K562 (cell line): ENCODE results near the gene ATXN1. TPM values are rescaled to one million over a fixed set of nuclear protein-coding genes. Genes with fewer than 3 reads are reported as not detected.

ENCODE experiments used
- ATAC-seq: fragments of 200-7000 bp; cut with Tn5 transposase; 3 replicates; pipeline ENCODE4 v1.9.1; 2020; ENCODE audit warnings: moderate library complexity
- BruUV-seq: library from RNA; stranded (reverse); fragments of 400-500 nt; replicated peaks from 2 replicates; lab custom pipeline; 2021; lab: Mats Ljungman, UMichigan
- CTCF ChIA-PET: fragments of 300-600 bp; formaldehyde crosslinking; extraction: SDS; loops from one replicate; lab custom pipeline; 2021; ENCODE audit warnings: low intra/inter-chr PET ratio; lab: Yijun Ruan, JAX
- POLR2A ChIA-PET: fragments of 300-600, 350-650 bp; sonication (Branson Sonifier 250); formaldehyde crosslinking; extraction: SDS; loops from one replicate; lab custom pipeline; 2021; ENCODE audit warnings: antibody characterized with exemption, inconsistent platforms; lab: Yijun Ruan, JAX
- DNase-seq, 4 experiments: peaks; one replicate each; pipeline versions ENCODE4 v3.0.0 to v3.0.0-alpha.2; 2011 to 2018; ENCODE audit warnings: low spot score in 3 of 4, mixed read lengths in 3 of 4; ENCODE audit errors: extremely low read depth in 1 of 4
- FAIRE-seq: peaks from 2 replicates; lab custom pipeline; 2011; peaks lifted over from hg19 to GRCh38; lab: Jason Lieb, UNC
- H2AFZ ChIP-seq: 2 replicates; pipeline ENCODE4 v1.6.0; 2011; ENCODE audit warnings: low read depth, low read length, control low read depth, inconsistent platforms
- H3K27ac ChIP-seq: fragments of 200-600 bp; 3 replicates; pipeline ENCODE4 v1.8.0; 2011; ENCODE audit warnings: low read depth, mild to moderate bottlenecking, control low read depth, inconsistent platforms, low read length, moderate library complexity, mixed read lengths; ENCODE audit errors: extremely low read depth
- H3K27me3 ChIP-seq, 2 experiments: fragments of 300-600 bp in 1 of 2; 2 replicates in 1 of 2; 3 replicates in 1 of 2; pipeline versions ENCODE4 v1.6.0 to v1.8.0; 2011; ENCODE audit warnings: inconsistent platforms in 2 of 2, low read length in 2 of 2, mild to moderate bottlenecking in 1 of 2, mixed read lengths in 1 of 2, moderate library complexity in 1 of 2; ENCODE audit not compliant: control insufficient read depth in 2 of 2, insufficient read depth in 2 of 2
- H3K36me3 ChIP-seq: fragments of 300-600 bp; 3 replicates; pipeline ENCODE4 v1.8.0; 2011; ENCODE audit warnings: mild to moderate bottlenecking, low read length, inconsistent platforms; ENCODE audit not compliant: control insufficient read depth, insufficient read depth
- H3K4me1 ChIP-seq, 2 experiments: fragments of 200-600 bp in 1 of 2; replicated peaks in 1 of 2; 2 replicates in 1 of 2; 3 replicates in 1 of 2; pipeline versions ENCODE4 v1.5.1 to v1.8.0; 2011; ENCODE audit warnings: inconsistent platforms in 2 of 2, low read length in 2 of 2, mild to moderate bottlenecking in 1 of 2, mixed read lengths in 1 of 2, moderate library complexity in 1 of 2; ENCODE audit not compliant: control insufficient read depth in 2 of 2, insufficient read depth in 2 of 2
- H3K4me2 ChIP-seq: 2 replicates; pipeline ENCODE4 v1.6.1; 2011; ENCODE audit warnings: low read length, control low read depth, inconsistent platforms, mixed read lengths; ENCODE audit not compliant: insufficient read depth
- H3K4me3 ChIP-seq: fragments of 200-600 bp; sonication (generic), shearing (Covaris generic); 2 replicates; pipeline ENCODE4 v1.5.1; 2016; ENCODE audit warnings: control low read depth, inconsistent platforms
- H3K79me2 ChIP-seq: fragments of 200-600 bp; 3 replicates; pipeline ENCODE4 v1.8.0; 2011; ENCODE audit warnings: low read length, inconsistent platforms; ENCODE audit not compliant: control insufficient read depth, insufficient read depth
- H3K9ac ChIP-seq, 2 experiments: 2 replicates each; pipeline versions ENCODE4 v1.6.0 to v1.6.1; 2011; ENCODE audit warnings: low read depth in 2 of 2, low read length in 2 of 2, control low read depth in 1 of 2, inconsistent platforms in 1 of 2, mild to moderate bottlenecking in 1 of 2, mixed read lengths in 1 of 2; ENCODE audit not compliant: insufficient read depth in 1 of 2
- H3K9me1 ChIP-seq: one replicate; pipeline ENCODE4 v1.6.0; 2011; ENCODE audit warnings: inconsistent platforms, mild to moderate bottlenecking, low read length, moderate library complexity; ENCODE audit not compliant: control insufficient read depth, insufficient read depth
- H3K9me3 ChIP-seq: replicated peaks from 2 replicates; pipeline ENCODE4 v1.5.1; 2011; ENCODE audit warnings: low read depth, low read length, inconsistent platforms; ENCODE audit not compliant: control insufficient read depth, insufficient read depth
- H4K20me1 ChIP-seq: replicated peaks from 2 replicates; pipeline ENCODE4 v1.6.1; 2011; ENCODE audit warnings: low read length, inconsistent platforms, mixed read lengths; ENCODE audit not compliant: control insufficient read depth, insufficient read depth
- BACH1 ChIP-seq: fragments of 200-800 bp; sonication (Bioruptor generic); IDR thresholded peaks from 2 replicates; pipeline ENCODE4 v1.6.1; 2016; ENCODE audit warnings: missing genetic modification characterization, missing compliant biosample characterization
- CHCHD3 ChIP-seq: fragments of 250-450 bp; sonication (Bioruptor Pico); IDR thresholded peaks from 2 replicates; pipeline ENCODE4 v2.1.2; 2022; ENCODE audit warnings: mild to moderate bottlenecking
- HNRNPH1 ChIP-seq: fragments of 200-400 bp; formaldehyde crosslinking; optimal IDR thresholded peaks from 2 replicates; pipeline ENCODE3; 2017; ENCODE audit warnings: low read depth, mild to moderate bottlenecking, low read length, moderate library complexity
- JUND ChIP-seq, 2 experiments: IDR thresholded peaks; 2 replicates in 1 of 2; 3 replicates in 1 of 2; pipeline ENCODE4 v1.6.1; 2011; ENCODE audit warnings: borderline replicate concordance in 2 of 2, low read depth in 2 of 2, low read length in 2 of 2, improper control_type of control experiment in 1 of 2, missing biosample characterization in 1 of 2, missing genetic modification characterization in 1 of 2, missing genetic modification reagents in 1 of 2
- MAZ ChIP-seq, 2 experiments: fragments of 450-650 bp in 1 of 2; sonication (generic) in 1 of 2; formaldehyde crosslinking; IDR thresholded peaks in 1 of 2; conservative IDR thresholded peaks in 1 of 2; 2 replicates each; pipeline versions ENCODE4 v1.4.0 to v1.5.0; 2020; ENCODE audit warnings: mild to moderate bottlenecking in 1 of 2, missing genetic modification reagents in 1 of 2
- MYC ChIP-seq, 2 experiments: fragments of 250-450 bp in 1 of 2; sonication (Bioruptor Pico) in 1 of 2; IDR thresholded peaks; 2 replicates each; pipeline versions ENCODE4 v1.5.1 to v1.6.1; 2012 to 2021; ENCODE audit warnings: low read depth in 2 of 2, borderline replicate concordance in 1 of 2, improper control_type of control experiment in 1 of 2, low read length in 1 of 2, mild to moderate bottlenecking in 1 of 2, moderate library complexity in 1 of 2
- TAL1 ChIP-seq: fragments of 450-650 bp; IDR thresholded peaks from 2 replicates; pipeline ENCODE4 v1.6.1; 2016; ENCODE audit warnings: mild to moderate bottlenecking
- TFAM ChIP-seq: fragments of 250-450 bp; sonication (Bioruptor Pico); conservative IDR thresholded peaks from 2 replicates; pipeline ENCODE4 v1.5.0; 2021; ENCODE audit warnings: mild to moderate bottlenecking, moderate library complexity
- ZFX ChIP-seq: sonication (generic); formaldehyde crosslinking; IDR thresholded peaks from 2 replicates; pipeline ENCODE4 v1.8.0; 2022; ENCODE audit warnings: mild to moderate bottlenecking, missing genetic modification reagents, moderate library complexity
- ZNF24 ChIP-seq: fragments of 450-650 bp; IDR thresholded peaks from 2 replicates; pipeline ENCODE4 v1.6.1; 2016
- ZNF583 ChIP-seq: fragments of 250-450 bp; sonication (Bioruptor Pico); IDR thresholded peaks from 2 replicates; pipeline ENCODE4 v1.4.0; 2020
- WGBS: fragments of 100-300 bp; shearing (Covaris generic); methylation state at CpG from one replicate; pipeline ENCODE4 v1.1.6; 2016; ENCODE audit warnings: low coverage, mixed read lengths; ENCODE audit not compliant: insufficient coverage; ENCODE audit errors: missing lambda C conversion rate; 5-methylcytosine and 5-hydroxymethylcytosine counted together
- in situ Hi-C: fragments of 300-500 bp; cut with MboI; formaldehyde crosslinking; loops from 4 replicates; pipeline ENCODE4 v1.15.0; 2018; ENCODE audit warnings: inconsistent platforms, mixed read lengths
- intact Hi-C: fragments of 100-400 bp; cut with micrococcal nuclease; formaldehyde crosslinking; loops from 2 replicates; pipeline ENCODE4 v1.14.2; 2022
- polyA plus RNA-seq, 8 experiments: library from polyadenylated mRNA; depleted of rRNA in 4 of 8; stranded (reverse) in 5 of 8; unstranded in 3 of 8; fragments of >200 nt; fragmentation: Nextera tagmentation in 2 of 8; fragmentation: Illumina TruSeq in 1 of 8; extraction: Ambion mirVana in 2 of 8; extraction: Trizol in 1 of 8; gene quantifications; 2 replicates each; pipeline versions ENCODE4 v1.2.1 to v1.2.3, GENCODE V29; 2011 to 2014; ENCODE audit warnings: inconsistent platforms in 1 of 8, missing spikeins in 1 of 8
- total RNA-seq, 7 experiments: library from RNA; depleted of rRNA in 6 of 7; stranded (reverse); fragments of >200 nt in 6 of 7; fragmentation: Illumina TruSeq in 2 of 7; extraction: Trizol in 2 of 7; gene quantifications; 2 replicates each; pipeline versions ENCODE4 v1.2.1 to v1.2.3, GENCODE V29; 2011 to 2021; ENCODE audit warnings: low replicate concordance in 1 of 7
- TF ChIP-seq, protein P1 (sequence below): fragments of 250-450 bp; sonication (Bioruptor Pico); IDR thresholded peaks from 2 replicates; pipeline ENCODE4 v1.4.0; 2020; ENCODE audit warnings: borderline replicate concordance
- TF ChIP-seq, protein P2 (sequence below), 3 experiments: IDR thresholded peaks in 2 of 3; conservative IDR thresholded peaks in 1 of 3; 2 replicates each; pipeline ENCODE4 v1.5.1; 2011 to 2012; ENCODE audit warnings: low read length in 3 of 3, mild to moderate bottlenecking in 3 of 3, control low read depth in 2 of 3, improper control_type of control experiment in 1 of 3, inconsistent platforms in 1 of 3, low read depth in 1 of 3, mixed read lengths in 1 of 3, moderate library complexity in 1 of 3; ENCODE audit not compliant: insufficient read depth in 2 of 3
- TF ChIP-seq, protein P3 (sequence below): fragments of 250-450 bp; sonication (Bioruptor Pico); IDR thresholded peaks from 2 replicates; pipeline ENCODE4 v1.9.0; 2021; ENCODE audit warnings: mild to moderate bottlenecking, inconsistent platforms

ATXN1 gene
- total and polyA plus RNA-seq, 9 of the 15 experiments (the other 6 are each of a cell fraction or from before 2014, with no cell fraction given), result under 0.01 to 1.2 (median 0.58) TPM

DNA sequence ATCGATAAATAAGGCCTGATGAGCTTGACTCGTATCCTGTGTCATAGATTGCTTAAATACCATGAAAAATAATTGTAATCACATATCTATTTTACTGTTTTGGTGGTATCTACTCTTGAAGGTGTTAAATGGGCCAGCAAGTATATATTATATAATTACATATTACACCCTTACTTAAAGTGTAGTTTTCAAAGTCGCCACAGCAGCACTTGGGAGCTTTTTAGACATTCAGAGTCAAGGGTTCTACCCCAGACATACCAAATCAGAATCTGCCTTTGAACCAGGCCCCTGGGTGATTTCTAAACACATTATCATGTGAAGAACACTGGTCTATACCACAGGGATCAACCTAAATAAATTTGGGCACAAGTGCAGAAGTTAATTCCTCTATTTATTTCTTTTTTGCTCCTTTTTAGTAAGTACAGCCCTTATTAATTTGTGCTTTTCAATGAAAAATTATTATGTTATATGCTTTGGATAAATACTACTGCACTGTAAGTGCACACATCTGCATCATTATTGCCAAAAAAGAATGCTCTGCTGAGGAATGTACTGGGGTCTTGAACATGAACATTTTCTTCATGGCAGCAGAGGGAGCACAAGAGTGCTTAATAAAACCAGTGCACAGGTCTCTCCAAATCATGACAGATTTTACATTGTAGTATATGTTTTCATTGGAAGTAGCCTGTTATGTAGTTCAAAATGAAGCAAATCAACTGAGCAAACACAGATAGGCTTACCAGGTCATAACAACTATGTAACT, 3.1 kb upstream of the ATXN1 start:
- Histone ChIP-seq H3K27me3 (peaks cover 5 to 17% of the 10 kb centered on the region in 2 experiments; a peak in 4 of 5 replicates), H3K4me3 (no peak overlapping the region), H3K27ac (no peak overlapping the region), H3K9ac (no peak overlapping the region), H3K79me2 (no peaks in the 10 kb centered on the region), H3K9me3 (no peaks in the 10 kb centered on the region), H4K20me1 (no peaks in the 10 kb centered on the region), H3K36me3 (no peaks in the 10 kb centered on the region), H2AFZ (no peak overlapping the region), H3K4me2 (no peak overlapping the region), H3K4me1 (peaks cover 15 to 27% of the 10 kb centered on the region in 2 experiments; a peak in 4 of 5 replicates), H3K9me1 (no peaks in the 10 kb centered on the region)
- ChIA-PET POLR2A (interaction anchor here (1.5 kb wide), 1 partner anchor 10 kb away, joined by 6 read pairs; no protein-coding TSS in a partner anchor), CTCF (interaction anchor here (1.0 to 1.2 kb wide), 2 partner anchors 200 to 820 kb away, joined by 3 to 4 read pairs; no protein-coding TSS in a partner anchor)
- ATAC-seq, result no peak
- in situ Hi-C loops, result no loop called here
- WGBS, result 17% methylated on average over 3 of the region's 3 CpGs
- no TSS peak for BruUV-seq
- peak in 1 of 4 experiments; percentile 26 for DNase-seq
- intact Hi-C loops, result loop anchor here (5.0 to 10.0 kb wide), 4 partner anchors 200 to 432 kb away; no protein-coding TSS in a partner anchor
- peak; percentile 68 for FAIRE-seq
- TF ChIP-seq ZNF24 (peak; percentile 85), MAZ (CRISPR knock-in tag; conservative IDR thresholded peaks at IDR 0.05 in 1 of 2, IDR thresholded peaks at IDR 0.05 in 1 of 2) (0 out of 4 replicates have a peak, but pooled peaks of 1 of the 2 experiments have one; percentile 31), TFAM (CRISPR knock-in tag) (no peak), MYC (IDR thresholded peaks at IDR 0.05; ENCODE audit: low read depth, low read length) (no peak), MYC (CRISPR knock-in tag; IDR thresholded peaks at IDR 0.05; ENCODE audit: borderline replicate concordance, low read depth) (no peak), HNRNPH1 (no peak), JUND (IDR thresholded peaks at IDR 0.05; ENCODE audit: borderline replicate concordance, low read depth, low read length) (no peak), JUND (tag; IDR thresholded peaks at IDR 0.05; ENCODE audit: borderline replicate concordance, low read depth, low read length) (no peak), ZNF583 (no peak), BACH1 (tag) (no peak), TAL1 (no peak), CHCHD3 (CRISPR knock-in tag) (no peak), ZFX (CRISPR knock-in tag) (no peak)
- TF ChIP-seq, protein P1, sequence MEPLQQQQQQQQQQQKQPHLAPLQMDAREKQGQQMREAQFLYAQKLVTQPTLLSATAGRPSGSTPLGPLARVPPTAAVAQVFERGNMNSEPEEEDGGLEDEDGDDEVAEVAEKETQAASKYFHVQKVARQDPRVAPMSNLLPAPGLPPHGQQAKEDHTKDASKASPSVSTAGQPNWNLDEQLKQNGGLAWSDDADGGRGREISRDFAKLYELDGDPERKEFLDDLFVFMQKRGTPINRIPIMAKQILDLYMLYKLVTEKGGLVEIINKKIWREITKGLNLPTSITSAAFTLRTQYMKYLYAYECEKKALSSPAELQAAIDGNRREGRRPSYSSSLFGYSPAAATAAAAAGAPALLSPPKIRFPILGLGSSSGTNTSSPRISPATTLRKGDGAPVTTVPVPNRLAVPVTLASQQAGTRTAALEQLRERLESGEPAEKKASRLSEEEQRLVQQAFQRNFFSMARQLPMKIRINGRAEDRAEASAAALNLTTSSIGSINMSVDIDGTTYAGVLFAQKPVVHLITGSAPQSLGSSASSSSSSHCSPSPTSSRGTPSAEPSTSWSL, result no peak
- TF ChIP-seq, protein P2, sequence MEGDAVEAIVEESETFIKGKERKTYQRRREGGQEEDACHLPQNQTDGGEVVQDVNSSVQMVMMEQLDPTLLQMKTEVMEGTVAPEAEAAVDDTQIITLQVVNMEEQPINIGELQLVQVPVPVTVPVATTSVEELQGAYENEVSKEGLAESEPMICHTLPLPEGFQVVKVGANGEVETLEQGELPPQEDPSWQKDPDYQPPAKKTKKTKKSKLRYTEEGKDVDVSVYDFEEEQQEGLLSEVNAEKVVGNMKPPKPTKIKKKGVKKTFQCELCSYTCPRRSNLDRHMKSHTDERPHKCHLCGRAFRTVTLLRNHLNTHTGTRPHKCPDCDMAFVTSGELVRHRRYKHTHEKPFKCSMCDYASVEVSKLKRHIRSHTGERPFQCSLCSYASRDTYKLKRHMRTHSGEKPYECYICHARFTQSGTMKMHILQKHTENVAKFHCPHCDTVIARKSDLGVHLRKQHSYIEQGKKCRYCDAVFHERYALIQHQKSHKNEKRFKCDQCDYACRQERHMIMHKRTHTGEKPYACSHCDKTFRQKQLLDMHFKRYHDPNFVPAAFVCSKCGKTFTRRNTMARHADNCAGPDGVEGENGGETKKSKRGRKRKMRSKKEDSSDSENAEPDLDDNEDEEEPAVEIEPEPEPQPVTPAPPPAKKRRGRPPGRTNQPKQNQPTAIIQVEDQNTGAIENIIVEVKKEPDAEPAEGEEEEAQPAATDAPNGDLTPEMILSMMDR (IDR thresholded peaks at IDR 0.05 in 2 of 3, conservative IDR thresholded peaks at IDR 0.05 in 1 of 3; ENCODE audit: insufficient read depth in 2 of 3, low read depth in 1 of 3, low read length in 3 of 3), result peak; percentile 35 to 44 (median 38); a peak in 4 of 6 replicates
- TF ChIP-seq, protein P3, sequence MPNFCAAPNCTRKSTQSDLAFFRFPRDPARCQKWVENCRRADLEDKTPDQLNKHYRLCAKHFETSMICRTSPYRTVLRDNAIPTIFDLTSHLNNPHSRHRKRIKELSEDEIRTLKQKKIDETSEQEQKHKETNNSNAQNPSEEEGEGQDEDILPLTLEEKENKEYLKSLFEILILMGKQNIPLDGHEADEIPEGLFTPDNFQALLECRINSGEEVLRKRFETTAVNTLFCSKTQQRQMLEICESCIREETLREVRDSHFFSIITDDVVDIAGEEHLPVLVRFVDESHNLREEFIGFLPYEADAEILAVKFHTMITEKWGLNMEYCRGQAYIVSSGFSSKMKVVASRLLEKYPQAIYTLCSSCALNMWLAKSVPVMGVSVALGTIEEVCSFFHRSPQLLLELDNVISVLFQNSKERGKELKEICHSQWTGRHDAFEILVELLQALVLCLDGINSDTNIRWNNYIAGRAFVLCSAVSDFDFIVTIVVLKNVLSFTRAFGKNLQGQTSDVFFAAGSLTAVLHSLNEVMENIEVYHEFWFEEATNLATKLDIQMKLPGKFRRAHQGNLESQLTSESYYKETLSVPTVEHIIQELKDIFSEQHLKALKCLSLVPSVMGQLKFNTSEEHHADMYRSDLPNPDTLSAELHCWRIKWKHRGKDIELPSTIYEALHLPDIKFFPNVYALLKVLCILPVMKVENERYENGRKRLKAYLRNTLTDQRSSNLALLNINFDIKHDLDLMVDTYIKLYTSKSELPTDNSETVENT (CRISPR knock-in tag), result no peak
